Stimulated activated CD4-positive, alpha-beta T cell treated with anti-CD3 and anti-CD28 coated beads, Interleukin-4, amount 100 ng/mL, for 1 hour (primary cell): ENCODE measurements around the gene TTC19.
"Not testable (repeated sequence)": the region's sequence is repeated elsewhere in the genome, so short reads cannot be mapped to it uniquely, and the experiment has no call there.

ENCODE experiments used
- DNase-seq: peaks from one replicate; pipeline ENCODE4 v3.0.0-alpha.2; 2020

The TTC19 gene

DNA sequence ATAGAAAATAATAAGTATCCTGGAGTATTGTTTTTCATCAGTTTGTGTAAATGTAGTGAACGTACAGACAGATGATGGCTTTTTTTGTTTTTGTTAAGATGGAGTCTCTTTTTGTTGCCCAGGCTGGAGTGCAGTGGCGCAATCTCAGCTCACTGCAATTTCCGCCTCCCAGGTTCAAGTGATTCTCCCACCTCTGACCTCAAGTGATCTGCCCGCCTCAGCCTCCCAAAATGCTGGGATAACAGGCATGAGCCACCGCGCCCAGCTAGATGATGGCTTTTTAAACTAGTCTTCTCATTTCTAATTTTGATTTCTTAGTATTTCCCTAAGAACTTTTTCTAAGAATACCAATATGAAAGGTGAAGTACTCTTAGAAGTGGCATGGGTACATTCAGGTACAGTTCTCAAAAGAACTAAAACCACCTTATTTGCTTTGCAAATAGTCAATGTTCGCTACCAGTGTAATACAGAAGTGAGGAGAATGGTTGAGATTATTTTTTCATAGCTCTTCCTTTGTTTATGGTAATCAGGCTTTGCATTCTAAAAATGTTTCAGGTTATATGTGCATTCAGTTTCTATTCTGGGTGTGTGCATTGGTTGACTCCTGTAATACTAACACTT, 34.2 kb downstream of the TTC19 start:
- no peak for DNase-seq

DNA sequence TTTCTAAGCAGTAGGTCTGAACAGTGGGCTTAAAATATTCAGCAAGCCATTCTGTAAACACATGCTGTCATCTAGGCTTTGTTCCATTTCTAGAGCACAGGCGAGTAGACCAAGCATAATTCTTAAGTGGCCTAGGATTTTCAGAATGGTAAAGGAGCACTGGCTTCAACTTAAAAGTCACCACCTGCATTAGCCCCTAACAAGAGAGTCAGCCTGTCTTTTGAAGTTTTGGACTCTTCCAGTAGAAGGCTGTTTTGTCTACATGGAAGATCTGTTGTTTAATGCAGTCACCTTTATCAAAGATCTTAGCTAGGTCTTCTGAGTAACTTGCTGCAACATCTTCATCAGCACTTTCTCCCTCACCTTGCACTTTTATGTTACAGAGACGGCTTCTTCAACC, 36.6 kb downstream of the TTC19 start:
- no peak for DNase-seq

DNA sequence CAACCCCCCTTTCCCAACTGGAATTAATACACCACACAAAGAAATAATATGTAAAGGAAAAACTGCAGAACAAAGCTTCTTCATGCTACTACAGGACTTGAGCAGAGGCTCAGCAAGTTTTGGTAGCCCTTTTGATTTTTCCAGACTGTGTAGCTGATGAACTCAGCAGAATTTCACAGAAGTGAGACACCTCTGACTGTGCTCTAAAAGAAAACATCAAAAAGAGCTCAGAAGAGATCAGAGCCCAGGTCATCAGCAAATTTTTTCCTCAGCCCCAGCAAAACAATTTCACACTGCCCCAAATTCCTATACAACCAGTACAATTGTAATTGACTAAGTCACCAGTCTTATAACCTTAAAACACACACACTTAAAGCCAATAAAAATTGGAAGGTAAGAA, 38.0 kb downstream of the TTC19 start:
- DNase-seq, result no peak

DNA sequence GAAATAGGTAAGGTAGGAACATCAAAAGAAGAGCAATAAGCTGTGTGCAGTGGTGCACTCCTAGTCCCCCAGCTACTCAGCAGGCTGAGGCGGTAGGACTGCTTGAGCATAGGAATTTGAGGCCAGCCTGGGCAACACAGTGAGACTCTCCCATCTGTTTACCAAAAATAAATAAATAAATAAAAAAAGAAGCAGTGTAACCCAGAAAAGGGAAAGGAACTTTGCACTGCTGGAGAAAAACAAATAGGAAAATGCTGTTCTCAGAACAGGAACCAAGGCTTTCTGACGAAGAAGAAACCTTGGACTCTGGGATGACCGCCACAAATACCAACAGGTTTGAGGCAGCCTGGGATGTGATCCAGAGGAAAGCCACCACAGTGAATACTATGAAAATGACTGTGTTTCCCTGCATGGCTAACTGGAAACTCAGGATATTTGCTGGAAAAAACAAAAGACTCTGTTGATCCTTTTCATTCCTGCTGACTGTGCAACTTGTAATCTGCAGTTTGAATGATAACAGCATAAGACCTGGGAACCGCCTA, 41.2 kb downstream of the TTC19 start:
- DNase-seq, result no peak

DNA sequence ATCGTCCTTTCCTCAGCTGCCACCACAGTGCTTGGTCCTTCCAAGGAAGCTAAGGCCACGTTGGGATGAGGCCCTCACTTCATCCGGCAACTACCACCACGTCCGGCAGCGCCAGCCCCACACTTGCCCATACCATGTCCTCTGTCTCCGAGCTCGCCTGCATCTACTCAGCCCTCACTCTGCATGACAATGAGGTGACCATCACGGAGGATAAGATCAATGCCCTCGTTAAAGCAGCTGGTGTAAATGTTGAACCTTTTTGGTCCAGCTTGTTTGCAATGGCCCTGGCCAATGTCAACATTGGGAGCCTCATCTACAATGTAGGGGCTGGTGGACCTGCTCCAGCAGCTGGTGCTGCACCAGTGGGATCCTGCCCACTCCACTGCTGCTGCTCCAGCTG, 44.9 kb downstream of the TTC19 start:
- no peak for DNase-seq

DNA sequence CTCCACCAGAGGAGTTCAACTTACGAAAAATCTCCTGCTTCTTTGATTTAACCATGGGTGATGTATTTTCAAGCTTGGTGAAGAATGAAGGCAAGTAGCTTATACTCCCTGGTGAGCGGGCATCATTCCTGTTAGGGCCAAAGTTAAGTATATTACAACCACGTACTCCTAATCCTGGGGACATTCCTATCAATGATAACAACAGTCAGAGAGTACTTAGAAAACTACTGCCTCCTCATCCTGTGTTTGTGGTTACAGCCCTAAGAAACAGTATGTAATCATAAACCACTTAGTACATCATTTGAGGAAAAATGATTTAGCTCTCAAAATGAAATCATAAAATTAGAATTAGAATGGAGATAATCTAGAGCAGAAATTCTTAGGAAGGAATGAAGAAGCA, 47.3 kb downstream of the TTC19 start:
- DNase-seq, result no peak

DNA sequence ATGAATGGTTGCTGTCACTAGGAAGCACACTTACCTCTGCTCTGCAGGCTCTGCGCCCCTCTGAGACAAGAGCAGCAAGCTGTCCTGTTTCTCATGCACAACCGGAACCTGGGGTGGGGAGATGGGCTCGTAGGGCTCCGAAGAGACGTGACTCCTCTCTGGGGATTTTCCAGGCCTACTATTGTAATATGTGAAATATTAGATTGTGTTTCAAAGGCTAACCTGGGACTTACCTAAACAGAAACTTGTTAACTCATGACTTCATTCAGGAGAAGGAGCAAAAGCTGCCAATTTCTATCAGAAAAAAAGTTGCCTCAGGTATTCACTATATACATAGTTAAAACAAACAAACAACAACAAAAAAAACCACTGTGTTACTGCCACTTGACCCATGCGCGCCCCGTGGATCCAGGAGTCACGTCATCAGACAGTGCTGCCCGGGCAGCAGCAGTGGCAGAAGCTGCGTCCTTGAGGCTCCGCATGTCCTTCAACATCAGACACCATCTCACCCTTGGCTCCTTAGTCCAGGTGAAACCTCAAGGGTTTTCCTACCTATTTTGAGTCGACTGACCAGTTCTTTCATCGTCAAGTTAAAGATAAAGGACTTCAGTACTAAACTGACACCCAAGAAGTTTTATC, 49.3 kb downstream of the TTC19 start:
- no peak for DNase-seq

DNA sequence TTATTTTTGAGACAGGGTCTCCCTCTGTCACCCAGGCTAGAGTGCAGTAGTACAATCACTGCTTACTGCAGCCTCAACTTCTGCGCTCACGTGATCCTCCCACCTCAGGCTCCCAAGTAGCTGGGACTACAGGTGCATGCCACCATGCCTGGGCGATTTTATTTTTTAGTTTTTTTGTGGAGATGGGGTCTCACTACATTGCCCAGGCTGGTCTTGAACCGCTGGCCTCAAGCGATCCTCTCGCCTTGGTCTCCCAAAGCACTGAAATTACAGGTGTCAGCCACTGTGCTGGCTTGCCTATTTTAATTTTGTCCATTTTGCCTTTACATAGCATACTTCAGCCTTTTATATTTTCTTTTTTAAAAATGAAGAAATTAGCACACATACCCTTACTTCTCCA, 51.2 kb downstream of the TTC19 start:
- DNase-seq, result no peak

DNA sequence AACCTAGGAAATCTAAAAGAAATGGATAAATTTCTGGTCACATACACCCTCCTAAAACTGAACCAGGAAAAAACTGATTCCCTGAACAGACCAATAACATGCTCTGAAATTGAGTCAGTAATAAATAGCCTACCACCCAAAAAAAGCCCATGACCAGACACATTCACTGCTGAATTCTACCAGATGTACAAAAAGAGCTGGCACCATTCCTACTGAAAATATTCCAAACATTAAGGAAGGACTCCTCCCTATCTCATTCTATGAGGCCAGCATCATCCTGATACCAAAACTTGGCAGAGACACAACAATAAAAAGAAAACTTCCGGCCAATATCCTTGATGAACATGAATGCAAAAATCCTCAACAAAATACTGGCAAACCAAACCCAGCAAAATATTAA, 52.9 kb downstream of the TTC19 start:
- no peak for DNase-seq

DNA sequence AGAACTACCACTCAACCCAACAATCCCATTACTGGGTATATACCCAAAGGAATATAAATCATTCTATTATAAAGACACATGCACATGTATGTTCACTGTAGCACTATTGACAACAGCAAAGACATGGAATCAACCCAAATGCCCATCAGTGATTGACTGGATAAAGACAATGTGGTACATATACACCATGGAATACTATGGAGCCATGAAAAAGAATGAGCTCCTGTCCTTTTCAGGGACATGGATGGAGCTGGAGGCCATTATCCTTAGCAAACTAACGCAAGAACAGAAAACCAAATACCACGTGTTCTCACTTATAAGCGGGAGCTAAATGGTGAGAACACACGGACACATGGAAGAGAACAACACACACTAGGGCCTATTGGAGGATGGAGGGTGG, 55.5 kb downstream of the TTC19 start:
- DNase-seq, result not testable (repeated sequence)

DNA sequence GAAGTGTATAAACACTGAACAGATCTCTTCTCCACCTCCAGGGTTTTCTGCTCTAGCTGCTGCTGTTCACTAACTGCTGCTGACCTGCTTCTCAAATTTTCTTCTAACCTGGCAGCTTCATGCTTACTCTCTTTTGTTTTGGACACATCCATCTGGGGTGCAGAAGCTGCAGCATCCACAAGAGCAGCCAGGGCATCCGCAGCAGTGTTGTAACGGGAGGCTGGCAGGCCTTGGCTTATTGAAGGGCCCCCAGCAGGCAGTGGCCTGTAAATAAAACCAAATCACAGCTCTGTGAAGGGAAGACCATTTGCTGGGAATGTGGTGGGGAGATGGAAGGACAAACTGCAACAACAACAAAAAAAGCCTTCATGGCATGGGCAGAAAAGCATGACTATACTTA, 62.0 kb downstream of the TTC19 start:
- DNase-seq, result no peak

DNA sequence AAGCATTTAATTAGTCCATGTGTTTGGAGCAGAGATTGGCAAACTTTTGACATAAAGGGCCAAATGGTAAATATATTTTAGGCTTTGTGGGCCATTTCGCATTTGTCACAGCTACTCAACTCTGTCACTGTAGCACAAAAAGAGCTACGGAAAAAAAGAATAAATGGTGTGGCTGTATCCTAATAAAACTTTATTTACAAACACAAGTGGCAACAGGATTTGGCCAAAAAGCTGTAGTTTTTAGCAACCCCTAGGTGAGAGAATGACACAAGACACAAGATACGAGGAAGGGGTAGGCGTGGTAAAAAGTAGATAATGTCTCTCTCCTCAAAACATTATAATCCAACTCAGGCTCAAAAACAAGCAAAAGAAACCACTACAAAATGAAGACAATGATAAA, 66.5 kb downstream of the TTC19 start:
- no peak for DNase-seq

DNA sequence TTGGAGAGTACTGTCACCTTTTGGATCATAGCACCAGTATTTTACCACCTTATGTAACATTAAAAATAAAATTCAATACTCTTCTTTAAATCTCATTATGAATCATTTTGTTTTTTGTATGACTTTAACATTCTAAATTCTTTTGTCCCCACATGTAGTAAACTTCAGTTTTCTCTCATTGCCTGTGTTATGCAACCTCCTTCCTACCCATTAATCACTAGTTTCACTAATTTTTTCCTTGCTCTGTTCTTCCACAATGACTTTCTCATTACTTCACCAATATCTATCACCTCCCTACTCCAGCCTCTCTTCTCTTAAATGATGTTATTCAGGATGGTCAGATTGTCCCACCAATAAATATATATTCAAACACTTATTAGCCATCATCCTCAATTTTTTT, 68.7 kb downstream of the TTC19 start:
- DNase-seq, result no peak

DNA sequence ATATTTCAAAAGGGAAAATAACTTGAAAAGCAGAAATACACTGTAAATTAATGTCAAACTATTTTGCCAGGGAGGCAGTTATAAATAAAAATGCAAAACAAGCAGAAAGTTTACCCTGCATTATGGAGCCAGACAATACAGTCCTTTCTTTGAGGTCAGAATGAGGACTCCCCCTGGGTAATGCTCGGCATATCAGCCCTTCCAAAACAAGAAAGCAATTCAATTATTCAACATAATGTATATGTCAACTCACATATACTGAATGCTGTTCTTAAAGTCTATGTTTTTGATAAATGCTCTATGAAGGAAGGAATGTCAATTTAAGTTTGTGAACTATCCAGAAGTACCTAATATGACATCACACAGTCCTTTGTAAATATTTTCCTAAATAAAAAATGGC, 72.4 kb downstream of the TTC19 start:
- DNase-seq, result no peak

DNA sequence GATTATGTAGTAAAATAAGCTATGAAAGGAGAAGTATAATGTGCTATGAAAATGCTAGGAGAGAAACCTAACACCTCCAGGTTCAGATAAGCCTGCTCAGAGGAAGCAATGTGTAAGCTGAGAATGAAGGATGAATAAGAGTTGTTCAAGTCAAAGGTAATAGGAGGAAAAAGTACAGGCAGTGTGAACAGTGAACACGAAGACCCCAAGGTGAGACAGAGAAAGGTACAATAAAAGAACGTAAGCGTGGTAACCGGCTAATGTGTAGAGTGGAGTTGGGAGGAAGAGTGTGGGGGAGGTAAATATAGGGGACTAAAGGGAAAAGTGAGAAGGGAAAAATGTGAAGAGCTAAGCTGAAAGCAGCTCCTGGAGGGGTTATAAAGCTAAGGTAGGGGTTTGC, 74.2 kb downstream of the TTC19 start:
- no peak for DNase-seq

DNA sequence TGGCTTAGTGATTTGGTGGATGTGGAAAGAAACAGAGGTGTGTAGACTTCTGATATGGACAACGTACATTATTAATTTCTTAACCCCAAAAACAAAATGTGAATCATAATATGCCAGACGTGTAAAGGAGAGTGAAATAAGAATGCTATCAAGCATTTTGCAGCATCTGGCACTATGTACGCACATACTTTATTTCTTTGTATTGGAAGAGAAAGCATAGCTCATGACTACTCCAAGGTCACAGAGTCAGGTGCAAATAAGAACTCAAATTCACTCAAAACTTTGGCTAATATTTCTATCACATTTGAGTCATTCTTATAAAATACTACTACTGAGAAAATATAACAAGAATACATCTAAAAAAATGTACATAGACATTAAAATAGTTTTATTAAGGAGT, 74.8 kb downstream of the TTC19 start:
- DNase-seq, result no peak

DNA sequence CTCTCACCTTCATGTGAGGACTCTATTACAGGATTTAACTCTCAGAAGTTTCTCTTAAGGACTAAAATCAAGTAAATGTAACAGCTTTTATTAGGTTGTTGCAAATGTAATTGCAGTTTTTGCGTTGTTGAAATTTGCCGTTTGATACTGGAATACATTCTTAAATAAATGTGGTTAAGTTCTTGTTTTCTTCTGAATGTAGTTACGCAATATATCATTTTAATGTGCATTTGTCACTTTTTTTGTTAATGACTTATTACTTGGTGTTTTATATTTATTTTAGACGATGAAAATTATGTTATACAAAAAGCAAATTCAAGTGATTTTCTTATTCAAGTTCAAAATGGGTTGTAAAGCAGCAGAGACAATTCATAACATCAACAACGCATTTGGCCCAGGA, 76.3 kb downstream of the TTC19 start:
- DNase-seq, result no peak
